ENCODE measurements around the gene FUBP3. TPM values are rescaled to one million over a fixed set of nuclear protein-coding genes. Genes with fewer than 3 reads are reported as not detected.

The FUBP3 gene
- polyA plus RNA-seq, 1 of the 3 experiments (the other 2 are of a cell fraction): 55.1 TPM

- H2AFZ ChIP-seq (ENCODE audit: low read depth): no peak overlapping the region
- H3K79me2 ChIP-seq (ENCODE audit: insufficient read depth): peaks cover 18% of the 10 kb centered on the region
- H3K4me2 ChIP-seq: no peak overlapping the region
- H3K27ac ChIP-seq (ENCODE audit: low read depth in 2 of 2, low read length in 1 of 2): no peak overlapping the region
- DNase-seq: no peak
- H3F3A ChIP-seq (replicated peaks; ENCODE audit: insufficient read depth): peaks cover 13% of the 10 kb centered on the region
- peaks cover 6 to 11% of the 10 kb centered on the region in 2 experiments; a peak in 2 of 4 replicates for H3K4me1 ChIP-seq (ENCODE audit: control insufficient read depth in 1 of 2, insufficient read depth in 2 of 2, low read depth in 1 of 2, low read length in 1 of 2)
- peaks cover 9% of the 10 kb centered on the region for H4K20me1 ChIP-seq (ENCODE audit: insufficient read depth)
- H3K27me3 ChIP-seq (ENCODE audit: insufficient read depth): no peaks in the 10 kb centered on the region
- H3K36me3 ChIP-seq (replicated peaks in 1 of 2; ENCODE audit: control insufficient read depth in 1 of 2, insufficient read depth in 2 of 2, low read length in 1 of 2): peaks cover 5 to 7% of the 10 kb centered on the region in 2 experiments
- WGBS (ENCODE audit: low lambda C conversion rate): 47% methylated on average over 4 of the region's 4 CpGs
- no peaks in the 10 kb centered on the region for H3K9me3 ChIP-seq
- ChIA-PET POLR2A (no interaction called here), CTCF (no interaction called here)
- no peak for TF ChIP-seq USF1 (IDR thresholded peaks at IDR 0.05; ENCODE audit: borderline replicate concordance, low read depth)
- TF ChIP-seq ZBTB33 (IDR thresholded peaks at IDR 0.05; ENCODE audit: borderline replicate concordance, low read depth): no peak
- no peak for TF ChIP-seq PBX3 (IDR thresholded peaks at IDR 0.05)
- no peak for TF ChIP-seq RAD21 (IDR thresholded peaks at IDR 0.05; ENCODE audit: low read length)
- no peak for TF ChIP-seq IRF3 (IDR thresholded peaks at IDR 0.05; ENCODE audit: low read depth, low read length)
- no peak for TF ChIP-seq MEF2A (IDR thresholded peaks at IDR 0.05; ENCODE audit: borderline replicate concordance, low read depth)
- TF ChIP-seq REST (IDR thresholded peaks at IDR 0.05; ENCODE audit: low read depth, low read length): no peak
- no peak for TF ChIP-seq TEAD4 (IDR thresholded peaks at IDR 0.05; ENCODE audit: borderline replicate concordance, insufficient read depth)
- no peak for TF ChIP-seq CHD2 (IDR thresholded peaks at IDR 0.05; ENCODE audit: low read length, partially characterized antibody)
- no peak for TF ChIP-seq TCF12 (IDR thresholded peaks at IDR 0.05)
- no peak for TF ChIP-seq CTCF (IDR thresholded peaks at IDR 0.05)
- no peak overlapping the region for H3K4me3 ChIP-seq (ENCODE audit: low read depth in 2 of 2, low read length in 1 of 2)
- H3K9ac ChIP-seq: no peak overlapping the region
- no peaks in the 10 kb centered on the region for H3K9me2 ChIP-seq
Measured at GRCh38 chr9:130576176-130576575, 3.2 kb upstream of the FUBP3 start.
